ENCODE measurements around the gene BCKDHA. TPM values are rescaled to one million over a fixed set of nuclear protein-coding genes. Genes with fewer than 3 reads are reported as not detected.

Gene BCKDHA
- total and polyA plus RNA-seq, 2 donors (not counting 1 experiment from before 2014, with no cell fraction given), result 11.2 to 30.7 TPM

GRCh38 chr19:41398598-41398997 is 980 bp downstream of the BCKDHA start:
- no peaks in the 10 kb centered on the region for H3K27me3 ChIP-seq (ENCODE audit: control insufficient read depth, insufficient read depth, low read length)
- DNase-seq (ENCODE audit: low read depth in 2 of 2), result no peak
- H3K79me2 ChIP-seq (ENCODE audit: control insufficient read depth, insufficient read depth, low read length), result peaks cover 7% of the 10 kb centered on the region
- H3K36me3 ChIP-seq (ENCODE audit: control insufficient read depth, insufficient read depth, low read length), result no peaks in the 10 kb centered on the region
- peak overlapping the region; percentile 74 to 100 (median 84) for H3K4me3 ChIP-seq (replicated peaks in 1 of 4; ENCODE audit: control extremely low read depth in 1 of 4, insufficient read depth in 1 of 4, low read depth in 3 of 4, low read length in 4 of 4)
- peaks cover 4% of the 10 kb centered on the region for H3K4me1 ChIP-seq (ENCODE audit: control insufficient read depth, extremely low read depth, insufficient read depth, low read length)
- H2AFZ ChIP-seq (ENCODE audit: low read length), result no peak overlapping the region
- H3K4me2 ChIP-seq (ENCODE audit: extremely low read depth, insufficient read depth, low read length), result peak overlapping the region; percentile 86
- H3K27ac ChIP-seq (ENCODE audit: insufficient read depth, low read length), result peak overlapping the region; percentile 96
- no peaks in the 10 kb centered on the region for H4K20me1 ChIP-seq (ENCODE audit: control insufficient read depth, extremely low read depth, insufficient read depth, low read length)
- TF ChIP-seq CTCF (conservative IDR thresholded peaks at IDR 0.05 in 1 of 2, IDR thresholded peaks at IDR 0.05 in 1 of 2; ENCODE audit: low read depth in 1 of 2, low read length in 2 of 2), result no peak
- no peaks in the 10 kb centered on the region for H3K9me3 ChIP-seq (ENCODE audit: control insufficient read depth, insufficient read depth, low read depth, low read length)
- peak overlapping the region; percentile 93 for H3K9ac ChIP-seq (ENCODE audit: insufficient read depth, low read length)

GRCh38 chr19:41399091-41399490 is 1.5 kb downstream of the BCKDHA start:
- TF ChIP-seq EZH2 (IDR thresholded peaks at IDR 0.05; ENCODE audit: low read length, missing control alignments), result no peak
- TF ChIP-seq CTCF (conservative IDR thresholded peaks at IDR 0.05 in 1 of 2, IDR thresholded peaks at IDR 0.05 in 1 of 2; ENCODE audit: low read depth in 1 of 2, low read length in 2 of 2), result no peak
- peak overlapping the region in 2 of 4 experiments; percentile 74 to 100 for H3K4me3 ChIP-seq (replicated peaks in 1 of 4; ENCODE audit: control extremely low read depth in 1 of 4, insufficient read depth in 1 of 4, low read depth in 3 of 4, low read length in 4 of 4)
- H3K4me2 ChIP-seq (ENCODE audit: extremely low read depth, insufficient read depth, low read length), result no peak overlapping the region
- DNase-seq (ENCODE audit: low read depth in 2 of 2), result no peak
- H3K27me3 ChIP-seq (ENCODE audit: control insufficient read depth, insufficient read depth, low read length), result no peaks in the 10 kb centered on the region
- no peaks in the 10 kb centered on the region for H4K20me1 ChIP-seq (ENCODE audit: control insufficient read depth, extremely low read depth, insufficient read depth, low read length)
- H3K9ac ChIP-seq (ENCODE audit: insufficient read depth, low read length), result no peak overlapping the region
- H2AFZ ChIP-seq (ENCODE audit: low read length), result no peak overlapping the region
- no peak overlapping the region for H3K27ac ChIP-seq (ENCODE audit: insufficient read depth, low read length)
- peaks cover 7% of the 10 kb centered on the region for H3K79me2 ChIP-seq (ENCODE audit: control insufficient read depth, insufficient read depth, low read length)
- H3K4me1 ChIP-seq (ENCODE audit: control insufficient read depth, extremely low read depth, insufficient read depth, low read length), result peaks cover 4% of the 10 kb centered on the region
- H3K36me3 ChIP-seq (ENCODE audit: control insufficient read depth, insufficient read depth, low read length), result no peaks in the 10 kb centered on the region
- H3K9me3 ChIP-seq (ENCODE audit: control insufficient read depth, insufficient read depth, low read depth, low read length), result no peaks in the 10 kb centered on the region

- Histone ChIP-seq H3K4me3 (replicated peaks in 1 of 4; ENCODE audit: control extremely low read depth in 1 of 4, insufficient read depth in 1 of 4, low read depth in 3 of 4, low read length in 4 of 4) (no peak overlapping the region), H3K4me2 (ENCODE audit: extremely low read depth, insufficient read depth, low read length) (no peak overlapping the region), H2AFZ (ENCODE audit: low read length) (no peak overlapping the region), H3K9ac (ENCODE audit: insufficient read depth, low read length) (no peak overlapping the region), H3K9me3 (ENCODE audit: control insufficient read depth, insufficient read depth, low read depth, low read length) (no peaks in the 10 kb centered on the region), H3K79me2 (ENCODE audit: control insufficient read depth, insufficient read depth, low read length) (peaks cover 7% of the 10 kb centered on the region), H3K4me1 (ENCODE audit: control insufficient read depth, extremely low read depth, insufficient read depth, low read length) (peaks cover 4% of the 10 kb centered on the region), H4K20me1 (ENCODE audit: control insufficient read depth, extremely low read depth, insufficient read depth, low read length) (no peaks in the 10 kb centered on the region), H3K27me3 (ENCODE audit: control insufficient read depth, insufficient read depth, low read length) (no peaks in the 10 kb centered on the region), H3K36me3 (ENCODE audit: control insufficient read depth, insufficient read depth, low read length) (no peaks in the 10 kb centered on the region), H3K27ac (ENCODE audit: insufficient read depth, low read length) (no peak overlapping the region)
- TF ChIP-seq EZH2 (IDR thresholded peaks at IDR 0.05; ENCODE audit: low read length, missing control alignments) (no peak), CTCF (conservative IDR thresholded peaks at IDR 0.05 in 1 of 2, IDR thresholded peaks at IDR 0.05 in 1 of 2; ENCODE audit: low read depth in 1 of 2, low read length in 2 of 2) (no peak)
- DNase-seq (ENCODE audit: low read depth in 2 of 2), result no peak
Observed at GRCh38 chr19:41399525-41399924, 1.9 kb downstream of the BCKDHA start.
